Progenitor cell of endocrine pancreas (in vitro differentiated cells): ENCODE data around the gene INS. TPM values are rescaled to one million over a fixed set of nuclear protein-coding genes. Genes with fewer than 3 reads are reported as not detected.

Source experiments
- DNase-seq: peaks from one replicate; pipeline ENCODE4 v3.0.0; 2021; ENCODE audit warnings: low spot score; ENCODE audit not compliant: unreplicated experiment
- H3K27ac Mint-ChIP-seq: 2 replicates; pipeline ENCODE4 v1.8.0; 2021; ENCODE audit warnings: mild to moderate bottlenecking, moderate library complexity, mixed read lengths
- H3K27me3 Mint-ChIP-seq: 2 replicates; pipeline ENCODE4 v1.8.0; 2021; ENCODE audit warnings: mixed read lengths
- H3K36me3 Mint-ChIP-seq: 2 replicates; pipeline ENCODE4 v1.8.0; 2022; ENCODE audit warnings: mixed read lengths; ENCODE audit not compliant: insufficient read depth
- H3K4me1 Mint-ChIP-seq: 2 replicates; pipeline ENCODE4 v1.8.0; 2021; ENCODE audit warnings: low read depth, mixed read lengths
- H3K4me3 Mint-ChIP-seq: 2 replicates; pipeline ENCODE4 v1.8.0; 2021; ENCODE audit warnings: low read depth, mild to moderate bottlenecking, moderate library complexity, mixed read lengths
- H3K9me3 Mint-ChIP-seq: 2 replicates; pipeline ENCODE4 v1.8.0; 2021; ENCODE audit warnings: low read depth, mixed read lengths
- total RNA-seq: library from RNA; stranded (reverse); gene quantifications from 2 replicates; pipeline ENCODE4 v1.2.1, GENCODE V29; 2021
- TF ChIP-seq, protein P1 (sequence below): fragments of 200-600 bp; sonication (generic); IDR thresholded peaks from one replicate; pipeline ENCODE4 v1.5.0; 2021; ENCODE audit warnings: antibody characterized with exemption, mild to moderate bottlenecking; ENCODE audit not compliant: unreplicated experiment

INS gene
- total RNA-seq, 1 donor from 2014 or later: 75.2 TPM

DNA sequence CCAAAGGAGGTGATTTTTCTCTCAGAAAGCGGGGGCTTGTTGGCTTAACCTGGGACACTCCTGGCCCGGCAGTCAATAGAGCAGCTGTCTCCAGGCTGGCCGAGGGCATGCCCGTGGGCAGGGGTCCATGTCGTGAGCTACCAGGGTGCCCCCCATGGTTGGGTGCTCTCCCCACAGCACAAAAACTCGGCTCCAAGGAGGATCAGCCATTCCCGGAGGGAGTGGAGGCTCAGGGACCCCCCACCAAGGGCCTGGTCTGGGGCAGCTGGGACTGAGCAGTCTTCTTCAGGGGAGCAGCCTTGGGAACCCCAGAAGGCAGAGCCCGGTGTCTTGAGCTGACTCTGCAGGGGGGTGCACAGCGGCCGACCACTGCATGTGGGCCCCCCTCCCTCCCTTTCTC lies 31.4 kb upstream of the INS start:
- no peaks in the 10 kb centered on the region for H3K9me3 Mint-ChIP-seq
- peaks cover 32% of the 10 kb centered on the region for H3K27me3 Mint-ChIP-seq
- TF ChIP-seq, protein P1, sequence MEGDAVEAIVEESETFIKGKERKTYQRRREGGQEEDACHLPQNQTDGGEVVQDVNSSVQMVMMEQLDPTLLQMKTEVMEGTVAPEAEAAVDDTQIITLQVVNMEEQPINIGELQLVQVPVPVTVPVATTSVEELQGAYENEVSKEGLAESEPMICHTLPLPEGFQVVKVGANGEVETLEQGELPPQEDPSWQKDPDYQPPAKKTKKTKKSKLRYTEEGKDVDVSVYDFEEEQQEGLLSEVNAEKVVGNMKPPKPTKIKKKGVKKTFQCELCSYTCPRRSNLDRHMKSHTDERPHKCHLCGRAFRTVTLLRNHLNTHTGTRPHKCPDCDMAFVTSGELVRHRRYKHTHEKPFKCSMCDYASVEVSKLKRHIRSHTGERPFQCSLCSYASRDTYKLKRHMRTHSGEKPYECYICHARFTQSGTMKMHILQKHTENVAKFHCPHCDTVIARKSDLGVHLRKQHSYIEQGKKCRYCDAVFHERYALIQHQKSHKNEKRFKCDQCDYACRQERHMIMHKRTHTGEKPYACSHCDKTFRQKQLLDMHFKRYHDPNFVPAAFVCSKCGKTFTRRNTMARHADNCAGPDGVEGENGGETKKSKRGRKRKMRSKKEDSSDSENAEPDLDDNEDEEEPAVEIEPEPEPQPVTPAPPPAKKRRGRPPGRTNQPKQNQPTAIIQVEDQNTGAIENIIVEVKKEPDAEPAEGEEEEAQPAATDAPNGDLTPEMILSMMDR: no peak
- H3K36me3 Mint-ChIP-seq: no peaks in the 10 kb centered on the region
- no peak overlapping the region for H3K4me3 Mint-ChIP-seq
- no peak for DNase-seq
- H3K4me1 Mint-ChIP-seq: peaks cover 11% of the 10 kb centered on the region
- no peak overlapping the region for H3K27ac Mint-ChIP-seq

DNA sequence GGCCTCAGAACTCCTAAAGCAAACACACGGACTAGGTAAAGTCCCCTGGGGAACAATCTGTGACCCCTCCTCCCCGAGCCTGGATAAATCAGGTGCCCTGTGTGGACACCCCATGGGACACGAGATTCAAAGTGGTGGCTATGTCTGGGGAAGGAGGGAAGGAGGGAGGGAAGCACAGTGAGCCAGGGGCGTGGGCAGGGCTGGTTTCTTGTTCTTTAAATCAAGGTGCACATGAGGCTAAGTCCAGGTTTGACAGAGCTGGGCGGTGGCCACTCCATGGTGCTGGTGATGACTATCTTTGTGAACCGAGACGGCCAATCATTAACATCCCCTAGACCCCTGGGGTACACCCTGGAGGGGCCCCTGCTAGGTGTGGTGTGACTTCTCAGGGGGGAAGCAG lies 30.9 kb upstream of the INS start:
- no peaks in the 10 kb centered on the region for H3K36me3 Mint-ChIP-seq
- no peak for DNase-seq
- H3K27me3 Mint-ChIP-seq: peaks cover 28% of the 10 kb centered on the region
- H3K4me1 Mint-ChIP-seq: peaks cover 11% of the 10 kb centered on the region
- no peak overlapping the region for H3K27ac Mint-ChIP-seq
- TF ChIP-seq, protein P1: no peak
- no peak overlapping the region for H3K4me3 Mint-ChIP-seq
- H3K9me3 Mint-ChIP-seq: no peaks in the 10 kb centered on the region

DNA sequence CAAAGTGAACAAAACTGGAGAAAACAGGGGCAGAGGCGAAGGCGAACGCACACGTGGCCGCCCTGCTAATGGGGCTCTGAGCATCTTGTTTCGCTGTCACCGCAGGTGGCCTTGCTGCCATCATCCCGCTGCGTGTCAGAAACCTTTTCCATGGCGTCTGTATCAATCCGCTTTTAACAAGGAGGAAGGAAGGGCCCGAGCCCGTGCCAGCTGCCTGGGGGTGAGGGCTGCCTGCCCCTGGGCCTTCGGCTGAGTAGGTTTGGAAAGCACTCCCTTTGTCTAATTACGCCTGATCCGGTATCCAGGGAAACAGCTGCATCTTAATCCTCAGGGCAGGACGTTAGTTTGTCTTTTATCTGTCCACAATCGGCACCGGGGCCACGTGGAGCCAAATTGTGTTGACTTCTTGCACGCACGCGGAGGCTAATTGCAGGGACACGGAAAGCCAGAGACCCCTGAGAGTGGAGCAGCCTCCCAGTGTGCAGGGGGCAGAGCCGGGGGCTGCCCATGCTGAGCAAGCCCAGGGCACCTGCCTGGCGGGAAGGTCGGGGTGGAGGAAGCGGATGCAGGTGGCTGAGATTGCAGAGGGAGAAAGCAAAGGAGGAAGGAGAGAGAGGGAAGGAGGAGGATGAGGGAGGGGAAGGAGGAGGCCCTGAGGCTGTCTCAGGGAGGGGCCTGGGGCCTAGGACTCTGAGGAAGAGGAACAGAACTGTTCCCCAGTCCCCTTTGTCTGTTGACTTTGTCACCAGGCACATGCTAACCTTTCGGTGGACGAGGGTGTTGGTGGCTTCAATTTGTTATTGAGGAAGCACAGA lies 29.9 kb upstream of the INS start:
- Mint-ChIP-seq H3K9me3 (no peaks in the 10 kb centered on the region), H3K27ac (no peak overlapping the region), H3K36me3 (no peaks in the 10 kb centered on the region), H3K4me3 (no peak overlapping the region), H3K4me1 (peaks cover 11% of the 10 kb centered on the region), H3K27me3 (peaks cover 18% of the 10 kb centered on the region)
- DNase-seq: no peak
- TF ChIP-seq, protein P1: no peak

DNA sequence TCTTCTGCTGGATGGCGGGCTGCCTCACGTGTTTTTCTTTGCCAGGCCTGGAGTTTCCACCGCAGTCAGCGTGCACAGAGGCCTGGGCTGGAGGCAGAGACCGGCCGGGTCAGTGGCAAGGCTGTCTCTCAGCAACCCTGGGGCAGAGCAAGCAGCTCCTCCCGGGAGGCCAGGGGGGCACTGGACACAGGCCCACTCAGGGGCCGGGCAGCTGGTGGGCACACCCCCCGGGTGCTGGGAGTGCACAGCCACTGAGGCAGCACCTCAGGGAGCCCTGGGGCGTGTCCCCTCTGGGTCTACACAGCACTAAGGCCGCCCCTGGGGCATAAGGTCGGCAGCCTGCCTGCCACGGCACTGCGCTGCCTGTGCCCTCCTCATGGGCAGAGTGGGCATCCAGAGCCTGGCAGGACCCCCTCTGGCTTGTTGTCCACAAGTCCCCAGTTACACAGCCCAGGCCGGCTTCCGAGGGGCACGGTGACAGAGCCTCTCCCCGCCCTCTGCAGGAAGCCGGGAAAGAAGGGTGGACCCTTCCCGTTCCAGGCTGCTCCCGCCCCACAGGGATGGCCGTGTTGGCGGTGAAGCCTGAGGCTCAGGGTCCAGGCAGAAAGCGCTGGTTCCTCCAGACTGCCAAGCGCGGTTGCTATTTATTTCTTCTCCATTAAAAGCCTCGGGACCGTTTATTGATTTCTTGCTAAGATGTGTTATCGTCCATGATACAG lies 29.1 kb upstream of the INS start:
- TF ChIP-seq, protein P1: no peak
- Mint-ChIP-seq H3K27me3 (peaks cover 20% of the 10 kb centered on the region), H3K4me1 (peaks cover 11% of the 10 kb centered on the region), H3K9me3 (no peaks in the 10 kb centered on the region), H3K36me3 (no peaks in the 10 kb centered on the region), H3K4me3 (no peak overlapping the region), H3K27ac (no peak overlapping the region)
- DNase-seq: no peak

DNA sequence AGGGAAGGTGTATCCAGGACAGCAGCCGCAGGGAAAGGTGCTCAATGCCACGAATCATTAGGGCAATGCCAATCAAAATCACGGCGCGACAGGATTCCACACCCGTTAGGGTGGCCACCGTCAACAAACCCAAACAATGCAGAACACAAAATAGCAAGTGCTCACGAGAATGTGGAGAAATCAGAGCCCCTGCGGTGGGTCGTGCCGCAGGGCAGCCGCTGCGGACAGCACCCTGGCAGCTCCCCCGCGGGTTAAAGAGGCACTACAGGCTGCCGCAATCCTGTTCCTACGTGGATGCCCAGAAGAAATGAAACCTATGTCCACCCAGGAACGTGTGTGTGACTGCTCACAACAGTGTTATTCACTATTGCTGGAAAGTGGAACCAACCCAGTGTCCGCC lies 27.7 kb upstream of the INS start:
- peaks cover 11% of the 10 kb centered on the region for H3K4me1 Mint-ChIP-seq
- TF ChIP-seq, protein P1: no peak
- H3K36me3 Mint-ChIP-seq: no peaks in the 10 kb centered on the region
- no peak for DNase-seq
- no peak overlapping the region for H3K4me3 Mint-ChIP-seq
- H3K27ac Mint-ChIP-seq: no peak overlapping the region
- H3K27me3 Mint-ChIP-seq: peaks cover 26% of the 10 kb centered on the region
- H3K9me3 Mint-ChIP-seq: no peaks in the 10 kb centered on the region
